GM18870 (cell line): ENCODE results near the gene ELF1.
A peak's percentile ranks its signal among the peaks of the same experiment; 100 is the strongest.
"Not testable (repeated sequence)": the region's sequence is repeated elsewhere in the genome, so short reads cannot be mapped to it uniquely, and the experiment has no call there.

ENCODE experiments used
- ATAC-seq: cut with Tn5 transposase; IDR thresholded peaks from one replicate; pipeline ENCODE4 v1.9.1; 2021; ENCODE audit warnings: moderate library complexity; ENCODE audit not compliant: unreplicated experiment

ELF1 gene

DNA sequence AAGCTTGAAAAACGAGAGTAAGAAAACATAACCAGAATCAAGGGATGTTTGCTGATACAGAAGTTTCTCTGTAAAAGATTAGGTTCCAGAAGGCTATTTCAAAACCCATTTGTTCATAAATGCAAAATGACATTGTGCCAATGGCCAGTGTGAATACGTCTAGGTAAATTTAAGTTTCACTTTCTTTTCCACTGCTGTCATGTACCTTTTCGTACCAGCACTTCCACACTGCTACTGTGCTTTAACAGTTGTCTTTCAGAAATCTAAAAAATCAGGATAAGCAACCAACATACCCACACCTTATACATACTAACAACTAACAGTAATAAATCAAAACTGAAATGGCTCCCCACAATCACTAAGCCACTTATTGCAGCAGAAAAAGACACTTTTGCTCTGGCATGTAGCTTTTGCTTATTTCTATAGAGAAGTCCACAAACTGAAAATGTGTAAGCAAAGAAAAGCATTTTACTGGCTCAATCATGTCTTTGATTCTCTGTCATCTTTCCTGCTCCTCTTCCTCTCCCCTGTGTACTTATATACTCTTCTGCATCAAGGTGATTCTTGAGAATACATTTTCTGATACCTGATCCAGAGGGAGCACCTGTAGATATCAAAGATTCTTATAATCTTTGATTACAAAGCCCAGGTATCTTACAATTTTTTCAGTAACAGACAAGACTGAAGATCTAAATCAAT, 34.3 kb downstream of the ELF1 start:
- ATAC-seq, result peak; percentile 41

DNA sequence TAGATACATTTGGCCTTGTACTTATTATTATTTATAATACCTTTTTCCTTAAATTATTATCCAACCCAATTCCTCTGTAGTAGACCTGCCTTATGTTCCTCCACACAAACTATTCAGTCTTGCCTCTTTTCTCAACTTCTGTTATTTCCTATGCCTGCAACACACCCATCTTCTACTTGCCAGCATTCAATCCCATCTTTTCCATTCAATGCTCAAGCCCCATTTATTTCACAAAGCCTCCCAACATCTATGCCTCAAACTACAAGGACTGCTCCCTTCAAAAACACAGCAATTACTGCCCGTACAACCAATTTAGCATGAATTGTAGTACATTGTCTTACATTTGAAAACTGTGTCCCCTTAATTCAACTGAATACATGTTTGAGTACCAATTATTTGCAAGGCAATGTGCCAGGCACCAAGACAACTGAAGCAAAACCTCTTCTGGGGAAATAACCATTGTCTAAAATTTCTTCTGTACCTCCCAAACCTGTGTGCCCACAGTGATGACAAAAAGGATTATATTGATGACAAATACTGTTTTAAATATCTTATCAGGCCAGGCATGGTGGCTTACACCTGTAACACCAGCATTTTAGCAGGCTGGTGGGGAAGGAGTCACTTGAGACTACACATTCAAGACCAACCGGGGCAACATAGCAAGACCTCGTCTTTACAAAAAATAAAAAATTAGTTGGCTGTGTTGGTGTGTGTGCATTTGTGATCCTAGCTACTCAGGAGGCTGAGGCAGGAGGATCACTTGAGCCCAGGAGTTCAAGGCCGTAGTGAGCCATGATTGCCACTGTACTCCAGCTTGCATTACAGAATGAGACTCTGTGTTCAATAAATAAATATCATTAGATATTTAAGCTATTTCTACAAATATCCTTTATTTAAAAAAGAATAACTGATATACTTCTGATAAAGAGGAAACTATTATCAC, 35.1 kb downstream of the ELF1 start:
- ATAC-seq, result no peak

DNA sequence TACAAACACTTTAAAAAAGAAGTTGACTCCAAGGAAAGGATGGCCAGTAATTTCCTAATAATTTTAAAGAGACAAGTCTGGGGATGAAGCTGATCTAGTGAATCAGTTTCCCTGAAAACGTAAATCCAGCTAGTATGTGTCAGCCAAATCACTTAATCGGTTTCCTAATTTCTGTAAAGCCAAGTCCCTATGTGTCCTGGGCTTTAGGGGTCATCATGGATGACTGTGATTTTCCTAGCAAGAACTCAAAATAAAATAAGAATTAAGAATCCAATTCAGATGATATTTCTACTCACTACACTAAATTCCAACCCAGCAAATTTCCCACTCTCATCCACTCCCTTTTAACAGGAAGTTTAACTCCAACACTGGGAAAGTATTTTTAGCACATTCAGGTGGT, 35.9 kb downstream of the ELF1 start:
- ATAC-seq, result no peak

DNA sequence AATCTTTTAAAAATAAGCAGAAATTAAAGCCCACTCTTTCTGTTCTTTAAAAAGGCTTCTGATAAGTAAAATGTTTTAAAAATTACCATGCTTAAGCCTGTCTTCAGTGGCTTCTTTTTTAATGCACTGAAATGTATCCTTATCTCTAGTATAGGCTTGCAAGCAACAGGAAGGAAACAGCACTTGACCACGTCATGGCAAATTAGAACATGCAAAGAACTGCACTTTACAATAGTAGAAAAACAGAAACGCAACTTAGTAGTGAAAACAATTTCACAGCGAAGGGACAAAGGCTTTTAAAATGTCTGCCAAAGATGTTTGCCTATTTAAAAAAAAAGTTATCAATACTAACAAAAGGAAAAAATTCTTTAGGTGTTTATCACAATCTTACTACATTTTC, 36.3 kb downstream of the ELF1 start:
- ATAC-seq, result peak; percentile 53

DNA sequence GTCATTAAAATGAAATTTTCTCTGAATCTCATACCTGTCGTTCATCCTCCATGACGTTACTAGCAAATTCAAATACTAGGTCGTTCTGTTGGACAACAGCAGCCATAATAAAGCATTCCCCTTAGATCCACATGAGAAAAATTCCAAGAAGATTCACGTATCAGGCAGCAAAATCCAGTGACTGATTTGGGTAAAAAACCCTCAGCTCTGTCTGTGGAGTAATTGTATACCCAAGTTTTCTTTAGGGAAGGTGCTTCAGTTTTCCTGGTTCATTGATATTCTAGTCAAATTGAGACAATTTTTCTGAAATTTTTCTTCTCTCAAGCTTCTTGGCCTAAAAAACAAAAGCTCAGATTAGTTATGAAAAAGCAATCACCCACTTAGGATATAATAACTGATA, 37.2 kb downstream of the ELF1 start:
- ATAC-seq, result no peak

DNA sequence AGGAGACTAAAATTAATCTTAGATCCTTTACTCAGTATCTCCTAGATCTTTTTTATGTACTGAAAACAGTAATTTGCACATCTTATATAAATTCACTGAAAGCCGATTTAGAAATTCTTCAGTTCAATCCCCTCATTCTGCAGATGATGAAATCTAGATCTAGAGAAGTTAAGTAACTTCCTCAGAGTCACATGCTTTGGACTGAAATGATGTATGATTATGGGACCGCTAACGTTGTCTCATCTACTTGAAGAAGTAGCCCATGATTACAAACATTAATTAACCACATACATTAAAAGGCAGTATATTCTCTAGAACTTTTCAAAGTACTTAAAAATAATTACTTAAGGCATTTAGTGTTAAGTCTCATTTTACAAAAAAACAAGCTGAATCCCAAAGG, 37.8 kb downstream of the ELF1 start:
- no peak for ATAC-seq

DNA sequence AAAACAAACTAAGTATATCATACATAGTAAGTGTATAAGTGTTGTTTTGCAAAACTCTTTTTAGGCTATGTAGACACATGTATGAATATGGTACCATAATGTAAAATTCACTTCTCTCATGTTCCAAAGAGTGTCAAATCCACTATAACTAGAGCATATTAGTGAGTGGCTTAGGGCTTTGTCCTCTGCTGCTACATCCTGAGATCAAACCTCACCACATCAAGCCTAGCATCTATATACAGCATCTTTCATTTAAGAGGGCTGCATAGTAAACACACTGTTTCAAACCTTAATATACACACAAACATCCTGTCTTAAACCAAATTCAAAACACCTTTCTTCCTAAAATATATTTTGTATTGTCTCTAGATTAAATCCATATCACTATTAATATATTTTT, 38.7 kb downstream of the ELF1 start:
- no peak for ATAC-seq

DNA sequence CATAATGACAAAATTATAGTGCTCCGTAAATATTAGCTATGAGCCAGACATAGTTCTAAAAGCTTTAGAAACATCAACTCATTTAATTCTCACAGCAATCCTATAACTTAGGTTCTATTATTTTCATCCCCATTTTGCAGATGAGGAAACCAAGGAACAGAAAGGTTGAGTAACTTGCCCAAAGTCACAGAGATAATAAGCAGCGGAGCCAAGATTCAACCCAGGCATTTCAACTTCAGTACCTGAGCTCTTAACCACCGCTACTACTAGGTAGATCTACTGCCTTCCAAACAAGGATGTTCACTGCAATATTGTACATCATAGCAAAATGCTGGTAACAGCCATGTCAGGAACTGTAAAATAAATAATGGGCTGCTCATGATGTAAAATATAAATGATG, 39.9 kb downstream of the ELF1 start:
- no peak for ATAC-seq

DNA sequence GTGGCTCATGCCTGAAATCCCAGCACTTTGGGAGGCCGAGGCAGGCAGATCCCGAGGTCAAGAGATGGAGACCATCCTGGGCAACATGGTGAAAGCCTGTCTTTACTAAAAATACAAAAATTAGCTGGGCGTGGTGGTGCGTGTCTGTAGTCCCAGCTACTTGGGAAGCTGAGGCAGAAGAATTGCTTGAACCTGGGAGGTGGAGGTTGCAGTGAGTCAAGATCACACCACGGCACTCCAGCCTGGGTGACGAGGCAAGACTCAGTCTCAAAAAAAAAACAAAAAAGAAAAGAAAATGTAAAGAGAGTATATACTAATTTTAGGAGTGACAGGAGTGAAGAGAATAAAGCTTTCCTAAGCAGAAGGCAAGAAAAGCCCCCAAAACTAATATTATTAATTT, 41.0 kb downstream of the ELF1 start:
- ATAC-seq, result not testable (repeated sequence)

DNA sequence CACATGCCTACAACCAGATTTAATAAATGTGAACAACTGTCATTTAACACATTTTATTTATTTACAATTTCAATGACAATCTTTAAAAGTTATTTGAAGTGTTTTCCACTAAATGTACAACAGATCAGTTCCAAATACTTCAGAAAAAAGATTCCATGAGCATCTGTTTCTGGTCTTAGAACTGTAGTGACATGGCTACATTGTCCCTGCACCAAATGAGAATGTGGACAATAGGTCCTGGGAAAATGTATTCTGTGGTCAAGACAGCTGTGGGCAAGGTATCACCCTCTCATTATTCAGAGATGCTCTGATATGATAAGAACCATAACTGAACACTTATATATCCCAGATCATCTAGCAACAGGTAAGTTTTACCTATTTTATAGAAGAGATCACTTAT, 43.7 kb downstream of the ELF1 start:
- ATAC-seq, result no peak

DNA sequence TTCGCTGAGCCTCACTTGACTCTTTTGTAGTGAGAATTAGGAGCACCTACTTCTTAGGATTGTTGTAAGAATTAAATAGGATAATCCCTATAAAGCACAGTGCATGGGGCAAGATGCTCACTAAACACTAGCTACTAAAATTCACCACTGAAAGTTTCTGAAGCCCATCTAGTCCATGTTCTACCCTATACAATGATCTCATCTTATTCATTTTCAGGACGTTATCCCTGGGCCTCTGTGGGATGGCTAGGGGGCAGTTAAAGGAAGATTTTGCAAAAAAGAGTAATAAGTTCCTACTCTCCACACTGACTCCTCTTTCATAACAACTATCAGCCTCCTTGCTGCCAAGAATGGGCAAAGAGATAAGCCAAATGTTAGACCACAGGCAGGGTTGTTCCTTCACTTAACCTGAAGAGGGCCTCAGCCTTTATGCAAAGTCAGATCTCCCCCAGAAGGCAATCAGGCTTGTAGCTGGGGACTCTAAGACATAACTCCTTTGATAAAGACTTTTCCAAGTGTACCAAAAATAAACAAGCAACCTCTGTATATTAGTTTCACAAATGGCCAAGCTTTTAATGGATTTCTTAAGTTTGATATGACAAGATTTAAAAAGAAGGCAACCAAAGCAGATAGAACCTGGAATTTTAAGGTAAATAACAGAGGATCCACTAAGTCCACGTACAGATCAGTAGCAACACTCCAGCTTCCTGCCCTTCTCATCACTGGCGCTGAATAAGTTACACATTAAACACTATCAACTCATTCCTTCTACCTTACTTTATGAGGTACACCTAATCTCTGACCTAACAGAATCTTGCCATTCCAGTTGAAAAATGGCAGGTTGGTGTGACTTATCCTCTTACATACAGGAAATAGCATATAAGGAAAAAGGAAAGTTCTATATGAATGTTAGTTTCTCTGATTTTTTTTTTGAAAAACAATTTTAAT, 44.4 kb downstream of the ELF1 start:
- ATAC-seq, result peak; percentile 62

DNA sequence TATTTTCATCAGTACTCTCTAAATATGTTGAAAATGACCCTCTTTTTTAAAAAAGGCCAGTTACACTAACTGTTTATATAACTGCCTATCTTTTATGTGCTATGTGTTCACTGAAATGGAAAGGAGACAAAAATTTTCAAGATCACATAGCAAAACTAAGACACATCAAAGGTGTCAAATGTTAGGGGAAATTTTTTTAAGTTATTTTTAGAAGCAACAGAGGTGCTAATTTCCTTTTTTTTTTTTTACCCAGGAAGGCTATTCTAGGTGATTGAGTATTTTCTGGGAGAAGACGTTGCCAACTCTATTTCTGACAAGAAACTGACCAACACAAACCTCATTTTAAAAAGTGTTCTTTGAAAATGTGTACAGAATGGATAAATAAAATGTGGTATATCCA, 45.7 kb downstream of the ELF1 start:
- ATAC-seq, result no peak

DNA sequence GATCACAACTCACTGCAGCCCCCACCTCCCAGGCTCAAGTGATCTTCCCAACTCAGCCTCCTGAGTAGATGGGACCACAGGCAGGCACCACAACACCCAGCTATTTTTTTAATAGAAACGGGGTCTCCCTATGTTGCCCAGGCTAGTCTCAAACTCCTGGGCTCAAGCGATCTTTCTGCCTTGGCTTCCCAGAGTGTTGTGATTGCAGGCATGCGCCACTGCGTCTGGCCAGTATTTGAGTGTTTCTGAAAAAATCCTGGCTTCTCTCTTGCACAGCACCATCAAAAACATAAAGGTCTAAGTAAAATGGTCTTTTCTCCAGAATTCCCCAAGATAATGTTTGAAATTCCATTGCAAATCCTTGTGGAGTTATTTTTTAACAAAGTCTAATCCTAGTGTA, 47.8 kb downstream of the ELF1 start:
- ATAC-seq, result no peak

DNA sequence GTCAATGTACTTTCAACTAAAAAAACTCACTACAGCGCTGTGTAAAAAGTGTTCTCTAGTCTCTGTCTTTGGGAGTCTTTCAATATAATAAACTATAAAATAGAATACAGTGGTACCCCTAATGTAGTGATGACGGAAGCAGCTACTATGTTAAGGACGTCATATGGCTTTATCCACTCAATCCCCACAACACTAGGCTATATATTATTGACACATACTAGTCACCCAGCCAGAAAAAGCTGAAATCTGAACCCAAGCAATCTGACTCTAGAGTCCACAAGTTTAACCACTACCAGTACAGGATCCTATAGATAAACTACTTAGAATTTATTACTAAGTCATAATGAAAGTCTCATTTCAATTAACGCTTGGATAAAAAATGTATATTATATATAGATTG, 48.3 kb downstream of the ELF1 start:
- ATAC-seq, result no peak

DNA sequence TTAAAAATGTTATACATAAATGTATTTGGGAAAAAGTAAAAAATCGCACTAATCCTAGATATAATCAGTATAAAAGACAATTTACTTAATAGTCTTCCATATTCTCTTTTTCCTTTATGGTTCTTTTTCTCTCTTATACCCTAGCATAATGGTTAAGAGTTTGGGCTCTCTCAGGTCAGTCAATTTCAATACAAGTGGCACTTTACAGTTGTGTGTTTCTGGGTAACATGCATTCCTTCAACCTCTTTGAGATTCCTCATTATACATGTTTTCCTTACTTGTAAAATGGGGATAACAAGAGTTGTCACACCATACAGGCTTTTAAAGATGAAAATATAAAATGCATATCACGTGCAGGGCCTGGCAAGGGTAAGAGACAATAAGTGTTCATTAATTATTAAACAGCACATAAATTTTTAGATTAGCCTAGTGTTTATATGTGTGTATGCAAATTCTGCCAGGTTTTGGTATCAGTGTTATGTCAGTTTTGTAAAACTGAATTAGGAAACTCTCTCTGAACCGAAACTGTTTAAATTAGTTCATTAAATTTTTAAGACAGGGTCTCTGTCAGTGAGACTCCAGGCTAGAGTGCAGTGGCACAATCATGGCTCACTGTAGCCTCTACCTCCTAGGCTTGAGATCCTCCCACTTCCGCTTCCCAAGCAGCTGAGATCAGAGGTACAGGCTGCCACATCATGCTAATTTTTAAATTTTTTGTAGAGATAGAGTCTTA, 49.8 kb downstream of the ELF1 start:
- peak; percentile 78 for ATAC-seq

DNA sequence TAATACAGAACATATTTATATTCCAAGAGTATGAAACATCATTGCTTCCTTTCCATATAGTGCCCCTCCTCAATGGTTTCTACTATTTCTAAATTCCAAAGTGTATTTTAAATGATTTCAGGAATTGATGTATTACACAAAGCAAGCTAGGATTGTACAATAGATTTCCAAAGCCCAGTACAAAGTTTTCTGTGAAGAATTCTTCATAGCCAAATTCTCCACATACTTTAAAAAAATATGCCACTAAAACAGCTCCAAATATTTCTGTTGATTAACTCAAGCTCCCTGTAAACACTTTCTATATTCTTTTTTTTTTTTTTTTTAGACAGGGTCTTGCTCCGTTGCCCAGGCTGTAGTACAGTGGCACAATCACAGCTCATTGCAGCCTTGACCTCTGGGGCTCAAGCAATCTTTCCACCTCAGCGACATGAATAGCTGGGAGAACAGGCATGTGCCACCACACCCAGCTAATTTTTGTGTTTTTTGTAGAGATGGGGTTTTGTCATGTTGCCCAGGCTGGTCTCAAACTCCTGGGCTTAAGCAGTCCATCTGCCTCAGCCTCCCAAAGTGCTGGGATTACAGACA, 50.6 kb downstream of the ELF1 start:
- ATAC-seq, result no peak

DNA sequence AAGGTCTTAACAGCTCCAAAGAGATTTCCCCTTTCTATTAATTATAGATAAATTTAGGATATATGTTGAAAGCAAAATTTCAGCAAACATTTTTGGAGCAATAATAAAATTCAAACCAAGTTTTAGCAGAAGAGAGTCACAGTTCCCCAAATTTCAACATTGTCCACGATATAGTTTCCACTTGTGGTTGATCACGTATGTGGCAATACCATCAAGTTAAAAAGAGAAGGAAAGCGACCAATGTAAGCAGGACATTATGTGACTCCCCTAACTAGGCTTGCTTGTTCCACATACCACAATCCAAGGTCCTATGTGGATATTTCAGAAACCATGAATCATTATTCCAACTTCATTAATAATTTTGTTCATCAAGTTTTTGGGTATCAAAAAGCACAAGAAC, 52.8 kb downstream of the ELF1 start:
- ATAC-seq, result no peak

DNA sequence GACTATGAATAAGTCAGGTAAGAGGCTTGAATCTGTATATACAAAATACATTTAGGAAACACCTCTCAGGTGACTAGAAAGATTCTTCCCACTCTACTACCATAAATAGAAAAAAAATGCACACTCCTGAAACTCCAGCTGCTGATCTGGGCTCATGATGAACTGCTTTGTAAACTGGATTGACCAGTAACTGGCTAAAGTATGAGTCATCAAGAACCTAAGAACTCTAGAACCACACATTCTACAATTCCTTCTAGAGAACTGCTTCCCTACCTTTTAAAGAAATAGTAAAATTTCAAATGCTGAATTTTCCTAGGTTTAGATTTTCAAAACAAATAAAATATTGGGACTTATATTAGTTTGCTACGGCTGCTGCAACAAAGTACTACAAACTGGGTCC, 55.2 kb downstream of the ELF1 start:
- peak; percentile 63 for ATAC-seq

DNA sequence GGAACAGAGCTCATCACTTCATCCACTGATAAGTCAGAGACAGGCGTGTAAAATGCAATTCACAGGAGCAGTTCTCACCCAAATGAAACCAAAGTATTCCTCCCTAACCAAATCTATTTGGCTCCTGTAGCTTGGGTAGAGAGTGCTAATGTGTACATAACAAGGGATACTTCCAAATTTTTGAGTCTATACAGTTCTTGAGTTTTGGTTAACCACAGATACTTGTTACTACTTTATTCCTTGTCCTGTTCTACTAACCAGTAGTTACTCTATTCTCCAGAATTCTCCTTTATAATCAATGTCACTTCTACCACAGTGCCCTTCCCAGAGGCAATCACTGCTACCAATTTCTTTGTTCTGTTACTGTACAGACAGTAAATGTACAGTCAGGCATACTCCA, 57.3 kb downstream of the ELF1 start:
- no peak for ATAC-seq

DNA sequence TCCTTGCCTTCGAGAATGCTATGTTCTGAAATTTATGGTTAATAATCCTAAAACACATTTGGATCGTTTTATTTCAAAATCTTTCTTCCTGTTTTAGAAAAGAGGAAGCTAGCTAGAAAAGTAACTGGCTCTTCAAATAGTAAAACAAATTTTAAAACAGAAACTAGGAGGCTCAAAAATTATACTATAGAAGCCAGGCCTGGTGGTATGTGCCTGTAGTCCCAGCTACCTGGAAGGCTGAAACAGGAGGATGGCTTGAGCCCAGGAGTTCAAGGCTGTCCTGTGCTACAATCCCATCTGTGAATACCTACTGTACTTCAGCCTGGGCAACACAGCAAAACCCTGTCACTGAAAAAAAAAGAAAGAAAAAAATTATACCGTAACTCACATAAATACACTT, 57.9 kb downstream of the ELF1 start:
- no peak for ATAC-seq
